HFFc6 (cell line): ENCODE measurements around the gene FRMD4A. TPM values are rescaled to one million over a fixed set of nuclear protein-coding genes. Genes with fewer than 3 reads are reported as not detected.

ENCODE experiments used
- DNase-seq: peaks from one replicate; pipeline ENCODE4 v3.0.0-alpha.2; 2018
- H3K27ac Mint-ChIP-seq: 2 replicates; pipeline ENCODE4 v1.8.0; 2020; ENCODE audit warnings: mild to moderate bottlenecking, mixed read lengths
- H3K27me3 Mint-ChIP-seq: 2 replicates; pipeline ENCODE4 v1.8.0; 2021; ENCODE audit warnings: mild to moderate bottlenecking, moderate library complexity, mixed read lengths; ENCODE audit not compliant: insufficient read depth
- H3K36me3 Mint-ChIP-seq: 2 replicates; pipeline ENCODE4 v1.8.0; 2021; ENCODE audit warnings: low read depth, mixed read lengths
- H3K4me1 Mint-ChIP-seq: 2 replicates; pipeline ENCODE4 v1.8.0; 2020; ENCODE audit warnings: low read depth, mixed read lengths
- H3K4me3 Mint-ChIP-seq: 2 replicates; pipeline ENCODE4 v1.8.0; 2020; ENCODE audit warnings: mild to moderate bottlenecking, moderate library complexity, mixed read lengths
- H3K9me3 Mint-ChIP-seq: 2 replicates; pipeline ENCODE4 v1.8.0; 2020; ENCODE audit warnings: mild to moderate bottlenecking, mixed read lengths
- CTCF ChIP-seq: fragments of 200-600 bp; sonication (generic); IDR thresholded peaks from 2 replicates; pipeline ENCODE4 v1.5.0; 2021; ENCODE audit warnings: antibody characterized with exemption, mild to moderate bottlenecking
- total RNA-seq, 6 experiments: library from RNA; stranded (reverse); fragmentation: NEBNext Ultra II Directional; extraction: Animal tissue kit (Norgen Biotek cat#: 25700); gene quantifications; 2 replicates in 1 of 6; 3 replicates in 5 of 6; pipeline ENCODE4 v1.2.3, GENCODE V29; 2021

FRMD4A gene
- total RNA-seq, 6 experiments from 2014 or later: 76.7 to 117 (median 92.3) TPM

DNA sequence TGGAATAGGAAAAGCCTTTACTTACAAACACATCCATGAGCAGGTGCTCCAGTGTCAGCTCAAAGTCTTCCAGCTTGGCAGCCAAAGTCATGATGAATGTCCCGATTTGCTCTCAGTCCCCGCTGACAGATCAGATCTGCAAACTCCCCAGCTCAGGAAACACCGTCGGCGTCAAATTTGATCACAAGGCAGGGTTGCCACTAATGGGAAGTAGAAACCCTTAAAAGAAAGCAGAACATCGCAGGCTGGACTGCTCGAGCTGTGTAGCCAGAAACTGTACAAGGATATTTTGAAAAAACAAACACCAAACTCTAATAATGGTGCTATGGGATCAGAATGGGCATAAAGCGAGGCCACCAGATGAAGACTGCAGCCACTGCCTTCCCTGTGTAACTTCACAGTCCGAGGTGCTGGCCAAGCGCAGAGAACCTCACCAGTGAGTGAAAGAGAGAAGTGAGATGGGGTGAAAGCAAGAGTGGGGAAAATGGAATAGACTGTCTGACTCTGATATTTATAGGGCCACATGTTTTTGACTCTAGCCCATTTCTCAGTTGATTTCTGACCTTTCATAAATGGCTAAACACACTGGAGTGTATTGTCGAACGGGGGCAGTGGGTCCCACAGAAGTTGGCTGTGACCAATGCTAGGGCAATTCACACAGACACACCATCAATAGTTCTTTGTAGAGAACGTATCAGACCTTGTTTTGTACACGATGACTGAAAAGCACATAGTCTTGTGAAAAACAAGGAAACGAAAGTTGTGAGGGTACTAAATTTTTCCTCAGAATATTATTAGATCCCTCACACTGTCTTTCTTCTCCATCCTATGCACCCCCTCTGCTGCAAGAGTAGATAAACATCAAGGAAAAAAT is 306.2 kb downstream of the FRMD4A start:
- Mint-ChIP-seq H3K27ac (no peak overlapping the region), H3K9me3 (no peaks in the 10 kb centered on the region), H3K4me3 (no peak overlapping the region), H3K36me3 (peaks cover 5% of the 10 kb centered on the region; the same call in 1 of the 2 replicates), H3K27me3 (no peaks in the 10 kb centered on the region; the same call in 1 of the 2 replicates), H3K4me1 (peaks cover 21% of the 10 kb centered on the region)
- TF ChIP-seq CTCF: no peak
- no peak for DNase-seq

DNA sequence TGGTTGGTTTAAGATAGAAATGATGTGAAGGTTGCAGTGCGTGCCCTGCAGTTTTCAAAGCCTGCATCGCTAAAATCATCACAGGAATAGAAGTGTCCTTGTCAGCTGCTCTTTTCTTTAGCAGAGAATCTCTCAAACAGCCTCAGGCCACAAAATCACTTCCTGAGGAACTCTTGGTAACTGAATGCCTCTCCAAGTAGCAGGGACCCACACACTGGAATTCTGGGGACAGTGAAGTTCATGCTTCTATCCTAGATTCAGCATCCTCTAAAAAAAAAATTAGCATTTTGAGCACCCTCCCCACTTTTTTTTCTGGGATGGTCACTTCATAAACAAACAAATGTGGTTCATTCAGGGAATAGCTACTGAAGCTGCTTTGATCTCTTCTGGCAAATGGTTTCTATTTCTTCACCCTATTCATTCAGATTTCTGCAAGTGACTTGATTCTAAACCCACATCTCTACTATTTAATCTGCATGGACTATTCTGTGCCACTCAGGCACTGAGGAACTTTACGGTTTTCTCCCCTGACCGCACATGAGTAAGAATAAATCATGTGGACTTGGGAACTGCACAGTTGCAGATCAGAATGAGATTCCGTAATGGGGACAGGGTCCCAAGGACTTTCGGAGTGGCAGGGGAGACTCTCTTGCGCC is 306.9 kb downstream of the FRMD4A start:
- DNase-seq: no peak
- H3K36me3 Mint-ChIP-seq: peaks cover 7% of the 10 kb centered on the region; the same call in 1 of the 2 replicates
- no peaks in the 10 kb centered on the region for H3K9me3 Mint-ChIP-seq
- no peaks in the 10 kb centered on the region; the same call in 1 of the 2 replicates for H3K27me3 Mint-ChIP-seq
- H3K4me1 Mint-ChIP-seq: peaks cover 21% of the 10 kb centered on the region
- H3K27ac Mint-ChIP-seq: no peak overlapping the region
- H3K4me3 Mint-ChIP-seq: no peak overlapping the region
- no peak for TF ChIP-seq CTCF

DNA sequence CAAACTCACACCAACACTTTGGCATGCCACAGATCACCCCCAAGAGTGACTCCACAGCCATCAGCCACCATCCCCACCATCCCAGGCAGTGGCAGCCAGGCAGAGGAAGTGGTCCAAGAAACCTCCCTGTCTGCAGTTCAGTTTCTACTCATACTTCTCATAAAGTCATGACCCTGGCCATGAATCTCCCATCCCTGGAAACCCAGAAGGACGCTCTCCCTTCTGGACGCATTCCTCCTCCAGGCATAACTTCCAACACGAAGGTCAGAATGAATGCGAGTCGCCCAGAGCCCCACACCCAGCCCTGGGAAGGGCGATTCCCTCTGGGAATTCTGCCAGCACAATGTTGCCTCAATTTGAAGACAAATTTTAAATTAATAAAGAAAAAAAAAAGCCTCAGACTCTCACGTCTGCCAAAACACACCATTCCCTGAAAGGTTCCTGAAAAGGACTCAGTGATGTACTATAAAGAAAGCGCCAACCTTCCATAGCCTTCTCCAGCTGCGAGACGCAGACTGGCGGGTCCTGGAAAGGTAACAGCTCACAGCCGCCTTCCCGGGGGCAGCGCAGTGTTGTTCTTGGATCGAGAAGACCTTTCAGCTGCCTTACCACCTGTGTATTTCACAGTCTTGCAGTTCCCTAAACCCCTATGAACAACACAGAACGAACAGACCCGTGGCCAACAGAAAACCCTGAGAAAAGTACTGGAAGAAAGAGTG is 307.6 kb downstream of the FRMD4A start:
- Mint-ChIP-seq H3K4me3 (no peak overlapping the region), H3K4me1 (peaks cover 21% of the 10 kb centered on the region), H3K27me3 (no peaks in the 10 kb centered on the region; the same call in 1 of the 2 replicates), H3K27ac (no peak overlapping the region), H3K36me3 (peaks cover 12% of the 10 kb centered on the region; the same call in 1 of the 2 replicates), H3K9me3 (no peaks in the 10 kb centered on the region)
- no peak for TF ChIP-seq CTCF
- no peak for DNase-seq

DNA sequence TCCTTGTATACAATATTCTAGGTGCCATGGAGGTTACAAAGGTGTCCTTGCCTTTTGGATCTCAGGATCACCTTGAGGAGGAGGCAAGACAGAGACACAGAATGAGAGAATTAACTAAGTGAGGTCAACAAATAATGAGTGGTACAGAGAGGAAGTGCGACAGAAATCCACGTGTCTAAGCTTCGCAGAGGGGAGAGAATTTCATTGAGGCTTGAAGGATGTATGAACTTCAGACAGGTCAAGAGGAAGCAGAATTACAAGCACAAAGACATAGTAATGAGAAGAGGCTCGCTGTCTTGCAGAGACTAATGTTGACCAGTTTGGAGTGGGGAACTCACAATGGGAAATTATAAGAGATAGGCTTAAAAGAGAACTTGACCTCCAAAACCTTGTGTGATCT is 308.7 kb downstream of the FRMD4A start:
- no peaks in the 10 kb centered on the region; the same call in 1 of the 2 replicates for H3K27me3 Mint-ChIP-seq
- no peaks in the 10 kb centered on the region for H3K9me3 Mint-ChIP-seq
- TF ChIP-seq CTCF: no peak
- DNase-seq: no peak
- peaks cover 31% of the 10 kb centered on the region for H3K4me1 Mint-ChIP-seq
- H3K27ac Mint-ChIP-seq: no peak overlapping the region
- no peak overlapping the region for H3K4me3 Mint-ChIP-seq
- H3K36me3 Mint-ChIP-seq: peaks cover 12% of the 10 kb centered on the region; the same call in 1 of the 2 replicates

- H3K4me3 Mint-ChIP-seq: no peak overlapping the region
- H3K36me3 Mint-ChIP-seq: peaks cover 12% of the 10 kb centered on the region; the same call in 1 of the 2 replicates
- no peaks in the 10 kb centered on the region for H3K9me3 Mint-ChIP-seq
- no peak overlapping the region for H3K27ac Mint-ChIP-seq
- no peak for TF ChIP-seq CTCF
- H3K4me1 Mint-ChIP-seq: peaks cover 46% of the 10 kb centered on the region
- DNase-seq: no peak
- H3K27me3 Mint-ChIP-seq: peaks cover 2% of the 10 kb centered on the region; the same call in 1 of the 2 replicates
Measured at GRCh38 chr10:14020037-14020664, 310.6 kb downstream of the FRMD4A start.
